Large intestine (tissue), 3 donors: ENCODE measurements around the gene FAM174C. TPM values are rescaled to one million over a fixed set of nuclear protein-coding genes. Genes with fewer than 3 reads are reported as not detected.

Source experiments
- DNase-seq, 2 donors: peaks; one replicate each; pipeline versions ENCODE4 v3.0.0 to v3.0.0-alpha.2; 2013
- H3K27ac ChIP-seq: one replicate; pipeline ENCODE4 v1.5.1; 2013; ENCODE audit warnings: low read length
- H3K27me3 ChIP-seq: 2 replicates; pipeline ENCODE4 v1.6.1; 2013; ENCODE audit warnings: low read length; ENCODE audit not compliant: control insufficient read depth, insufficient read depth
- H3K36me3 ChIP-seq: 2 replicates; pipeline ENCODE4 v1.6.1; 2013; ENCODE audit warnings: low read length; ENCODE audit not compliant: control insufficient read depth, insufficient read depth
- H3K4me1 ChIP-seq: one replicate; pipeline ENCODE4 v1.6.1; 2013; ENCODE audit warnings: low read length; ENCODE audit not compliant: control insufficient read depth, insufficient read depth
- H3K4me3 ChIP-seq: one replicate; pipeline ENCODE4 v1.5.1; 2013; ENCODE audit warnings: low read length
- H3K9me3 ChIP-seq: one replicate; pipeline ENCODE4 v1.6.1; 2013; ENCODE audit warnings: mild to moderate bottlenecking, low read depth, low read length, moderate library complexity; ENCODE audit not compliant: control insufficient read depth
- WGBS: methylation state at CpG from one replicate; pipeline ENCODE4 v1.1.5; 2013; ENCODE audit warnings: low lambda C conversion rate; ENCODE audit not compliant: insufficient coverage; 5-methylcytosine and 5-hydroxymethylcytosine counted together
- polyA plus RNA-seq: library from polyadenylated mRNA; unstranded; fragments of 120-200 nt; gene quantifications from one replicate; pipeline ENCODE4 v1.2.1, GENCODE V29; 2013

The FAM174C gene
- polyA plus RNA-seq, 1 donor: 37.4 TPM

DNA sequence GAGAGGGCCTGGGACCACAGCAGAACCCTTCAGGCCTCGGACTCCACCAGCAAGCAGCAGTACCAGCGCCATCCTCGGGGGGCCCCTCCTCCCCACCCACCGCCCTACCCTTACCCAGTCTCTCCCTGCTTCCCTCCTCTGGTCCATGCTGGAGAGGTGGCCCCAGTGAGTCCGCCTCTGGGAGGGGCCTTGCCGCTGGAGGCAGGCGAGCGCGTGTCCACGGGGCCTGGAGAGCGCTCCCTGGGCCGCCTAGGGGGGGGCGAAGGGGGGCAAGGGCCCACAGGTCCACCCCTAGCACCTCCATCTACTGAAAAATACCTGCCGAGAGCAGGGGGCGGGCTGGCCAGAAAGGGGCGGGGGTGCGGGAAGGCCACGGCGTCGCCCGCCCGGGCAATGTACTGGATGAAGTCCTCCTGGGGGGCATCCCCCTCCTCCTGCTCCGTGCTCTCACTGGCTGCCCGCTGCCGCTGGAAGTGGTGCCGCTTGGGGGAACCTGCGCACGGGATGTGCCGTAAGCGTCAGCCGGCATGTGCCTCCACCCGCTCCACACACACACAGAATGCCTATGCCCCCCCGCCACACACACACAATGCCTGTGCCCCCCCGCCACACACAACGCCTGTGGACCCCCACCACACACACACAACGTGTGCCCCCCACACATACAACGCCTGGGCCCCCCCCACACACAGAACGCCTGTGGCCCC lies 44.4 kb upstream of the FAM174C start:
- H3K36me3 ChIP-seq: peaks cover 17% of the 10 kb centered on the region
- WGBS: no CpG with 5 or more reads among the region's 38 CpGs
- H3K4me3 ChIP-seq: no peak overlapping the region
- no peak overlapping the region for H3K27ac ChIP-seq
- H3K4me1 ChIP-seq: peaks cover 28% of the 10 kb centered on the region
- no peak for DNase-seq
- H3K9me3 ChIP-seq: peaks cover 5% of the 10 kb centered on the region
- peaks cover 5% of the 10 kb centered on the region for H3K27me3 ChIP-seq

DNA sequence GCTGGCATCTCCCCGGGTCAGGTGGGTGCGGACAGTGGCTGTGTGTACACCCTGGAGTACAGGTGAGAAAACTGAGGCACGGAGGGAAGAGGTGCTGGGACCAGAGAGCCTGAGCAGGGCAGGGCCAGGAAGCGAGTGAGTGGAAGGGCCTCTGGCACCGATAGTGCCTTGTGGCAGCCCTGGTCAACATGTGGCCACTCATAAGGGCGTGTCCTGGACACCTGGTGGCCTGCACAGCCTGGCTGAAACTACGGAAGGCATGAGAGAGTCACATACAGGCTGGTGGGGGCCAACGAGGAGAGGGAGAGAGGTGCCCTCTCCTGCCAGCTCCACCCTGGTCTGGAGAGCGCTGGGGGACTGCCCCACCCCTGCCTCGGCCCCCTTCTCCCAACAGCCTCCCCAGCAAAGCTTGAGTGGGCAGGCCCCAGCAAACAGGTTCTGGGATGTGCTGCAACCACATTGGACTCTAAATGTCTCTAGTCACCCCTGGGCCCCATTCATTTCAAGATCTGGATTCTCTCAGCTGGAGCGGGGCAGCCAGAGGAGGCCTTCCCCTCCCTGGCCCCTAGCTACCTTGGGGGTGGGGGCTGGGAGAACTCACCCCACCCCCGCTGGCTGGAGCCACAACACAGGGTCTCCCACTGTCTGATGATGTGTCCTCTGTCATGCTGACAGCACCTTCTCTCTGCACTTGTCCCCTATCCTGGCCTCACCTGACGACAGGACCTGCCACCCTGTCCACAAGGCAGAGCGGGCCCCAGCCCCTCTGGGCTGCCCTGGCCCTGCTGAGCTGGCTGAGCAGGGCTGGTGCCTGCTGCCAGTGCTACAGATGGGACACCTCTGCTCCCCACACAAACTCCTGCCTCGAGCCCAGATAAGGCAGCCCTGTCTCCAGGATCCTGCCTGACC lies 43.3 kb upstream of the FAM174C start:
- H3K27ac ChIP-seq: no peak overlapping the region
- H3K9me3 ChIP-seq: peaks cover 9% of the 10 kb centered on the region

DNA sequence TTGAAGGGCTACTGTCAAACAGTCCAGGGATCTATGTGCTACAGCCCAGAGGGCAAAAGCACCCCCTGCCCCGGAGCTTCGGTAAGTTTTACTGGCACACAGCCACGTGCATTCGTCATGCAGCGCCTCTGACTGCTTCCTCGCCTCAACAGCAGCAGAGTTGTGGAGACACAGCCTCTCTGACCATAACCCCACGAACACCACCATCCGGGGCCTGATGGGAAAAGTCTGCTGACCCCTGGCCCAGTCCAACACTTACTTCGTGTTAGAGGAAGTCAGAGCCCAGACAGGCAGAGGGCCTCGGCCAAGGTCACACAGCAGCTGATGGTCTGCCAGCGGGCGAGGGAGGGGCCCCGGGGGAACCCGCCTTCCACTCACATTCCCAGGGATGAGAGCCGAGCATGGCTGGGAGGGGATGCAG lies 42.7 kb upstream of the FAM174C start:
- no peak overlapping the region for H3K27ac ChIP-seq
- peaks cover 3% of the 10 kb centered on the region for H3K36me3 ChIP-seq
- peaks cover 13% of the 10 kb centered on the region for H3K9me3 ChIP-seq
- peaks cover 31% of the 10 kb centered on the region for H3K4me1 ChIP-seq
- no peak overlapping the region for H3K4me3 ChIP-seq
- WGBS: no CpG with 5 or more reads among the region's 15 CpGs
- H3K27me3 ChIP-seq: peaks cover 17% of the 10 kb centered on the region
- no peak for DNase-seq

More for the DNA sequence above, 43.3 kb upstream of the FAM174C start:
- no CpG with 5 or more reads among the region's 15 CpGs for WGBS
- H3K4me3 ChIP-seq: no peak overlapping the region
- peaks cover 28% of the 10 kb centered on the region for H3K4me1 ChIP-seq
- DNase-seq: no peak
- H3K36me3 ChIP-seq: peaks cover 8% of the 10 kb centered on the region
- H3K27me3 ChIP-seq: peaks cover 12% of the 10 kb centered on the region

DNA sequence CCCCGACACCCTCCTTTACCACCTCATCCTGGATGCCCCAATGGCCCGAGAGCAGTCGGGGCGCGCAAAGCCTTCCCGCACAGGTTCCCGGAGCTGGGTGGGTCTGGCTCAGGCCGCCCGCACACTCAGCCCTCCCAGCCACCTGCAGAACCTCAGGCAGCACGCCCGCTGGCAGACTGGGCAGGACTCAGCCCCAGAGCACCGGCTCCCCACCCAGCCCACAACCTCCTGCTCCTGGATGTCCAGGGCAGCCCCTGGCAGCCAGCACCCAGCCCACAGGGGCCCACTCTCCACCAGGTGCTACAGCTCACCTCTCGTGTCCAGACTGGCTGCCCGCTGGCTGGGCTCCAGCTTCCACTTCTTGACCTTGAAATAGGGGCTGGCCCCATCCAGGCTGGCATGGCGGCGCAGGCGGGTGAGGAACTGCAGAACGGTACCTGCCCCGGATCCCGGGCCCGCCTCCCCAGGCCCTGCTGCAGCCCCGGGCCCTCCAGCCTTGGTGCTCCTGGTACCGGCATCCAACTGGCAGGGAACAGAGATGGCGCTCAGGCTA lies 42.1 kb upstream of the FAM174C start:
- WGBS: no CpG with 5 or more reads among the region's 24 CpGs
- Histone ChIP-seq H3K9me3 (peaks cover 13% of the 10 kb centered on the region), H3K27me3 (peaks cover 20% of the 10 kb centered on the region), H3K4me3 (no peak overlapping the region), H3K27ac (no peak overlapping the region), H3K4me1 (peaks cover 34% of the 10 kb centered on the region), H3K36me3 (peaks cover under 1% of the 10 kb centered on the region)
- no peak for DNase-seq

DNA sequence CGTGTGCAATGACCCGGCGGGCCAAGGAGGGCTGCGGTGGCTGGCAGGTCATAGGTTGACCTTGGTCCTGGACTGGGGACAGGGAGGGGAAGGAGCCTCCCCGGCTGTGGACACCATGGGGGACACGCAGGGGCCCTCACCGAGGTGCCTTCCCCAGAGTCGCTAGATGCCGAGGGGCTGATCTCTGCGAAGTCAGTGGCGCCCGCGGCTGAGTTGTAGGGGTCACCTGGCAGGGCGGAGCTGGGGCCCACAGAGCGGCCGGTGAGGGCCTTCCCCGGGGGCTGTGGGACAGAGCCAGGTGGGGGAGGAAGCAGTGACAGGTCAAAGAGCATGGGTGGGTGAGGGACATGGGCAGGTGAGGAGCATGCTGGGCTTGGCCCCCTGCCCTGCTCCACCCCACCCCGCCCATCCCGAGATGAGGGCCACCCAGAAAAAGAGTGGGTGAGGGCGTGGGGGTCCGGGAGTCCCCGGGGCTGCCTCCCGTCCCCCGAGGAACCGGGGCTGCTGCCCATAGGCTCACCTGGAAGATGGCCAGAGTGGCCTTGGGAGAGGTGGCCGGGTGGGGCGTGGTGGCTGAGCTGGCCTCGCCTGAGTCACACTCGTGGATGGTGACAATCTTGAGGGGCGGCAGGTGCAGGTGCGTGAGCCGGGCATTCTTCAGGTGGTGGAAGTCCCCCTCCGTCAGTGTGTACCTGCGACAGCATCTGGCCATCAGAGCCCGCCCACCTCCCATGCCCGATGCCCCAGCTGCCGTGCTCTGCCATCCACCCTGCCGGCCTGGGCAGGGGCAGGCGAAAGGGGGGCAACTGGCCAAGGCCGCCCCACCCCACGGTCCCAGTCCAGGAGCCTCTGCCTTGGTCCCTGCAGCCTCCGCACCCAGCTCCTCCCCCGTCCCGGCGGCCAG lies 41.0 kb upstream of the FAM174C start:
- Histone ChIP-seq H3K4me1 (peaks cover 38% of the 10 kb centered on the region), H3K27me3 (peaks cover 23% of the 10 kb centered on the region), H3K9me3 (peaks cover 13% of the 10 kb centered on the region), H3K4me3 (no peak overlapping the region), H3K36me3 (no peaks in the 10 kb centered on the region), H3K27ac (no peak overlapping the region)
- no peak for DNase-seq
- WGBS: no CpG with 5 or more reads among the region's 45 CpGs

DNA sequence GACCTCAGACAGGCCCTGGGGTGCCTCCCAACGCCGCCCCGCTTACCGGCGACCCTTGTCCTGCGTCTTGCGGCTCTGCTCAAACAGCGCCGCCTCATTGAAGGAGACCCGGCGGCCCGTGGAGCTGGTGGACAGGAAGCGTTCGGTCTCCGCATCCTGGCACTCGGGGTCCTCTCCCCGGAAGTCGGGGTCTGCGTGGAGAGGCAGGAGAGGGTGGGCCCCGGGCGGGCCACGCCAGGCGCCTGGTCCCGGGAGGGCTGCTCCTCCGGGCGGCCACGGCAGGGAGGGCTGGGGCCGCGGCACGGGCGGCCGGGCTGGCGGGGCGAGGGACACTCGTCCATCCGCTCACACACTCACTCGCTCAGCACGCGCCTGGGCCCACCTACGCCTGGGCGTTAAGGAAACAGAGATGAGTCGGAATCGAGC lies 40.4 kb upstream of the FAM174C start:
- H3K4me3 ChIP-seq: no peak overlapping the region
- H3K4me1 ChIP-seq: peaks cover 44% of the 10 kb centered on the region
- H3K27me3 ChIP-seq: peaks cover 23% of the 10 kb centered on the region
- H3K27ac ChIP-seq: no peak overlapping the region
- no peak for DNase-seq
- H3K36me3 ChIP-seq: no peaks in the 10 kb centered on the region
- H3K9me3 ChIP-seq: peaks cover 13% of the 10 kb centered on the region
- WGBS: no CpG with 5 or more reads among the region's 43 CpGs

DNA sequence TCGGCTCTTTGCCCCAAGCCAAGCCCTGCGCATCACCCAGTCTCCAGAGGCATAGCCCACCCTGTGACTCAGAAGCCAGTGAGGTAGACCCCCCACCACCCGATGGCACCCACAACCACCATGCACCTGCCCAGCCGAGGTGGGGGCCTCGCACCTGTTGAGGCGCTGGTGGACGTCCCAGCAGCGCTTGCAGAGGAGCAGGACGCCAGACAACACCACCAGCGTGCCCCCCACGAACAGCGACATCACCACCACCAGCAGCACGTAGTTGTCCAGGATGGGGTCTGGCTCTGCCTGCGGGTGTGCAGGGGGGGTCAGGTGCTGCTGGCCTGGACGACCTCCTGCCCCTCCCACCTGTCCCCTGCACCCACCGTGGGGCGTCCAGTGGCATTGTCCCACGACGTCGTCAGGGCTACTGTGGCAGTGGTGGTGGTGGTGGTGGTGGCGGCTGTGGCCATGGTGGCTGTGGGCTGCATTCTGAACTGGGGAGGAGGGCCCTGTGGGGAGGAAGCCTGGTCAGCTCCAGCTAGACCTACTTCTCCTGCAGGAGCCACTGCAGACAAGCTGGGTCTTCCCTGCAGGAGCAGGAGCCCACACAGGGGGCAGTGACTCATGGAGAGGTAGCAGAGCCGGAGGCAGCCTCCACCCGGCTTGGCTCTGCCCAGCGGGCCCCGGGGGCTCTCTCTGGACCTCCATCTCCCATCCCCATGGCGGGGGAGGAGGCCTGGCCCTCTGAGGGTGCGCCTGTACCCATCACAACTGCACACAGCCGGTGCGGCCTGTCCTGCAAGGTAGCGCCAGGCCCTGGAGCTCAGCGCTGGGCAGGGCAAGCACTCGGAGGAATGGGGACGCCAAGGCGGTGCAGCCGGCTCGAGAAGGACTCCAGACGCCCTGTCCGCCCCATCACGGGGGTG lies 39.4 kb upstream of the FAM174C start:
- Histone ChIP-seq H3K27ac (no peak overlapping the region), H3K4me3 (no peak overlapping the region), H3K36me3 (no peaks in the 10 kb centered on the region), H3K9me3 (peaks cover 13% of the 10 kb centered on the region), H3K4me1 (peaks cover 42% of the 10 kb centered on the region), H3K27me3 (peaks cover 23% of the 10 kb centered on the region)
- no CpG with 5 or more reads among the region's 39 CpGs for WGBS
- DNase-seq: no peak

DNA sequence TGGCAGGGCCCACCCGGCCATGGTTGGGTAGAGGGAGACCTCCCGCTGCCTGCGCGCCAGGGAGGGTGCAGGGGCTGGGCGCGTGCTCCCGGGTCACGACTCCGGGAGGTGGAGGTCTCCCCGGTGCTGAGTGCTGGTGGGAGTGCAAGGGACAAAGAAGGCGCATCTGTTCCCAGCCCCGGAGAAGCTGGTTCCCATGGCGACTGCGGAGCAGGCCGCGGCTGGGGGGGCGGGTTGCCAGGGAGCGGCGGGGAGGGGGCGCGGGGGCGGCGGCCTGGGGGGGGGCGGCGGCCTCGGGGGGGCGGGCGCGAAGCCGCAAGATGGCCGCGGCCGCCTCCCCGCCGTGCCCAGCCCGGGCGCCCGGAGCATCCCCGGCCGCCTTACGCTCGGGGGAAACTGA lies 38.8 kb upstream of the FAM174C start:
- Histone ChIP-seq H3K9me3 (peaks cover 13% of the 10 kb centered on the region), H3K4me3 (peak overlapping the region; percentile 53), H3K27ac (no peak overlapping the region), H3K4me1 (peaks cover 43% of the 10 kb centered on the region), H3K36me3 (no peaks in the 10 kb centered on the region), H3K27me3 (peaks cover 23% of the 10 kb centered on the region)
- no peak for DNase-seq
- WGBS: no CpG with 5 or more reads among the region's 42 CpGs

DNA sequence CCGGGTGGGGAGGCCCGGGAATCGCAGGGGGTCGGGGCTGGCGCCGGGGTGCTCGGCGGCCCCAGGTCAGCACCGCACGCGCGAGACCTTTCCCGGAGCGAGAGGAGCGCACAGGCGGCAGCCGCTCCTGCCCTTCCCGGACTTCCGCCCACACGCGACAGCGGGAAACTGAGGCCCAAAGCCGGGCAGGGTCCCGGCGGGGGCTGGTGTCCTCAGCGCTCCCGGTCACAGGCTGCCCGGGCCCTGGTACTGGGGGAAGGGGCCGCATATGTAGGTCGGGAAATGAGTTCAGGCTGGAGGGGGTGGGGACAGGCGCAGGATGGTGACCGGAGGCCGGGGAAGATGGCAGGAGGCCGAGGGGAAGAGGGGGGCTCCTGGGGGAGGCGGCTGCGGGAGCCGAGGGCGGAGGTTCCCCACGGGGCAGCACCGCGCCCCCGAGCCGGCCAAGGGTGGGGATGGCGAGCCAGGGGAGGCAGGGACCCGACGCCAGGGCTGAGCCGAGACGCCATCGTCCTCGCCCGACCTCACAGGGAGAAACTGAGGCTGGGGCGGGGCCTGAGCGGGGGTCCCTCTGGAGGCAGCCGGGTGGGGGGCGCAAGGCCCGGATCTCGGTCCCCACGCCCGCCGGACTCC lies 38.2 kb upstream of the FAM174C start:
- Histone ChIP-seq H3K27ac (no peak overlapping the region), H3K4me3 (peak overlapping the region; percentile 53), H3K9me3 (peaks cover 13% of the 10 kb centered on the region), H3K27me3 (peaks cover 23% of the 10 kb centered on the region), H3K4me1 (peaks cover 39% of the 10 kb centered on the region), H3K36me3 (no peaks in the 10 kb centered on the region)
- peak in 1 of 2 donors; percentile 44 for DNase-seq
- WGBS: no CpG with 5 or more reads among the region's 60 CpGs
